SK-N-SH (cell line): ENCODE data around the gene UNC5B.

Experiments
- EP300 ChIP-seq, 2 experiments: IDR thresholded peaks; 2 replicates each; pipeline versions ENCODE4 v1.4.0 to v1.6.1; 2012; ENCODE audit warnings: borderline replicate concordance in 1 of 2, low read depth in 1 of 2, low read length in 1 of 2
- FOSL2 ChIP-seq: IDR thresholded peaks from 2 replicates; pipeline ENCODE4 v1.4.0; 2012; ENCODE audit warnings: low read depth, mild to moderate bottlenecking, moderate library complexity, borderline replicate concordance
- FOXJ3 ChIP-seq: sonication (generic); formaldehyde crosslinking; IDR thresholded peaks from 2 replicates; pipeline ENCODE4 v1.5.1; 2020; ENCODE audit warnings: mild to moderate bottlenecking, missing genetic modification reagents
- GABPA ChIP-seq: IDR thresholded peaks from 2 replicates; pipeline ENCODE4 v1.4.0; 2012; ENCODE audit warnings: low read depth, mild to moderate bottlenecking
- NFIC ChIP-seq: IDR thresholded peaks from 2 replicates; pipeline ENCODE4 v1.4.0; 2012; ENCODE audit warnings: borderline replicate concordance
- POLR2AphosphoS5 ChIP-seq: IDR thresholded peaks from 2 replicates; pipeline ENCODE4 v1.6.1; 2012; ENCODE audit warnings: low read depth, low read length
- RAD21 ChIP-seq: IDR thresholded peaks from 2 replicates; pipeline ENCODE4 v1.6.1; 2012; ENCODE audit warnings: mild to moderate bottlenecking, low read length
- RCOR1 ChIP-seq: fragments of 150-350 bp; IDR thresholded peaks from 2 replicates; pipeline ENCODE4 v1.6.1; 2017; ENCODE audit warnings: antibody characterized with exemption, low read length
- TF ChIP-seq, protein P1 (sequence below): fragments of 200-600 bp; sonication (generic); IDR thresholded peaks from 2 replicates; pipeline ENCODE4 v1.6.1; 2017; ENCODE audit warnings: antibody characterized with exemption, mild to moderate bottlenecking, moderate library complexity
- TF ChIP-seq, protein P2 (sequence below): IDR thresholded peaks from 2 replicates; pipeline ENCODE4 v1.4.0; 2012; ENCODE audit warnings: low read depth
- TF ChIP-seq, protein P3 (sequence below): fragments of 150-350 bp; IDR thresholded peaks from 2 replicates; pipeline ENCODE4 v1.6.1; 2016; ENCODE audit warnings: mild to moderate bottlenecking, low read depth, low read length

DNA sequence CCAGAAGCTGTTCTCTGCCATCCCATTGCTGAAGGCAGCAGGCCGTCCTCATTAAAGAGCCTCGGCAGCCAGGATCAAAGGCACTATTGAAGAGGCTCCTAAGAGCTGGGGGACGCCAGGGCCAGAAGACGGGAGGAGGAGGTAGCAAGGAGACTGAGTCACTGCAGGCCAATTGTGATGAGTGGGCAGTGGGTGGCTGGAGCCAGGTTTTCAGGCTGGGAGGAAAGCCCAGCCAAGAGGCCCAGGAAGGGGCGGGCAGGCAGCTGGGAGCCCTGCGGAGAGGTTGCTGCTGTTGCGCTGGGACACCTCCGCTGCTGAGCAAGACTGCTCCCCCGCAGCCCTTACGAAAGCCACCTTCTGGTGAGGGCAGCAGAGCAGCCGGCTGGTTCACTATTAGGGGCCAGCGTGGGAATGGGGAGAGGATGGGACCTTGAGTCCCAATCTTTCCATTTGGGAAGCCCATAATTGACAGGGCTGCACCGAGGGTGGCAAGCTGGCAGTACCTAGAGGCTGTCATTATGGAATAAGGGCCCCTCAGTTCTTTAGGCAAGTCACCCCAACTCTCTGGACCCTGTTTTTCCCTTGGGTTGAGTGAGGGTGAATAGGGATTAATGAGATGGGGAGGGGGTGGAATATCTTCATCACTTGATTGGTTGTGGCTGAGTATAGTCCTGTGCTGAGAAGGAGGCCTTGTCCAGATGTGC lies 48.4 kb downstream of the UNC5B start:
- TF ChIP-seq, protein P1, sequence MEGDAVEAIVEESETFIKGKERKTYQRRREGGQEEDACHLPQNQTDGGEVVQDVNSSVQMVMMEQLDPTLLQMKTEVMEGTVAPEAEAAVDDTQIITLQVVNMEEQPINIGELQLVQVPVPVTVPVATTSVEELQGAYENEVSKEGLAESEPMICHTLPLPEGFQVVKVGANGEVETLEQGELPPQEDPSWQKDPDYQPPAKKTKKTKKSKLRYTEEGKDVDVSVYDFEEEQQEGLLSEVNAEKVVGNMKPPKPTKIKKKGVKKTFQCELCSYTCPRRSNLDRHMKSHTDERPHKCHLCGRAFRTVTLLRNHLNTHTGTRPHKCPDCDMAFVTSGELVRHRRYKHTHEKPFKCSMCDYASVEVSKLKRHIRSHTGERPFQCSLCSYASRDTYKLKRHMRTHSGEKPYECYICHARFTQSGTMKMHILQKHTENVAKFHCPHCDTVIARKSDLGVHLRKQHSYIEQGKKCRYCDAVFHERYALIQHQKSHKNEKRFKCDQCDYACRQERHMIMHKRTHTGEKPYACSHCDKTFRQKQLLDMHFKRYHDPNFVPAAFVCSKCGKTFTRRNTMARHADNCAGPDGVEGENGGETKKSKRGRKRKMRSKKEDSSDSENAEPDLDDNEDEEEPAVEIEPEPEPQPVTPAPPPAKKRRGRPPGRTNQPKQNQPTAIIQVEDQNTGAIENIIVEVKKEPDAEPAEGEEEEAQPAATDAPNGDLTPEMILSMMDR, result no peak; the same call in 1 of the 2 replicates
- TF ChIP-seq RAD21 (no peak), EP300 (IDR thresholded peaks at IDR 0.05; ENCODE audit: borderline replicate concordance in 1 of 2, low read depth in 1 of 2, low read length in 1 of 2) (peak in 1 of 2 experiments; percentile 53; a peak in 1 of 4 replicates), GABPA (0 out of 2 replicates have a peak, but pooled peaks have one; percentile 18), FOSL2 (peak; percentile 79), RCOR1 (no peak), FOXJ3 (CRISPR knock-in tag) (no peak), NFIC (peak; percentile 82), POLR2AphosphoS5 (no peak)
- TF ChIP-seq, protein P2, sequence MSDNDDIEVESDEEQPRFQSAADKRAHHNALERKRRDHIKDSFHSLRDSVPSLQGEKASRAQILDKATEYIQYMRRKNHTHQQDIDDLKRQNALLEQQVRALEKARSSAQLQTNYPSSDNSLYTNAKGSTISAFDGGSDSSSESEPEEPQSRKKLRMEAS, result peak; percentile 30; the same call in 1 of the 2 replicates
- TF ChIP-seq, protein P3, sequence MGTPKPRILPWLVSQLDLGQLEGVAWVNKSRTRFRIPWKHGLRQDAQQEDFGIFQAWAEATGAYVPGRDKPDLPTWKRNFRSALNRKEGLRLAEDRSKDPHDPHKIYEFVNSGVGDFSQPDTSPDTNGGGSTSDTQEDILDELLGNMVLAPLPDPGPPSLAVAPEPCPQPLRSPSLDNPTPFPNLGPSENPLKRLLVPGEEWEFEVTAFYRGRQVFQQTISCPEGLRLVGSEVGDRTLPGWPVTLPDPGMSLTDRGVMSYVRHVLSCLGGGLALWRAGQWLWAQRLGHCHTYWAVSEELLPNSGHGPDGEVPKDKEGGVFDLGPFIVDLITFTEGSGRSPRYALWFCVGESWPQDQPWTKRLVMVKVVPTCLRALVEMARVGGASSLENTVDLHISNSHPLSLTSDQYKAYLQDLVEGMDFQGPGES, result no peak
